ENCODE results near the gene CFB.

CFB gene

DNA sequence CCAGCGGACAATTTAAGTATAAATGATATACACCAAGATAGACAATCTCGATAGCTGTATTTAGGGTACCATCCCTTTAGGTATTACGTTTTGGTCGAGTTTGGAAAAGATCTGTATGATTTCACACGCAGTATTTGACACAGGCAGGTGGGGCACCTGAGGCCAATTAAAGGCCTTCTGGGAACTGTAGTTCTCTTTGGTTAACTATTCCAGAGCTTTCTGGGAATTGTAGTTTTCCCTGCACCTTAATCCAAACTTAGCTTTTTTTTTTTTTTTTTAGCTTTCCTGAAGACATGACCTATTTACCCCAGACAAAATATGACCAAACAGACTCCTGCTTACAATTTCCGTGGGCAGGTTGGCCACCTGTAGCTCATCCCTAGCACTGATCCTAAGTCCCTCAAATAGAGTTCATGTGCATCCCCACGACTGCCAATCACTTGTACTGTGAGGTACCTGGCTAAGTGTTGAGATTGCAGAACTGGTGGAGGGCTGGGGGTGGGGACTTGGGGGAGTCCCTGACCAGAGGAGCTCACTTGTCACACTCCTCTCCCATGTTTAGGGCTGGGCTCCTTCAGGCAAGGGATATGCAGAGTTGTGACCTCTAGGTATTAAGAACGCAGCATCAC, 47.4 kb upstream of the CFB start:
- peak overlapping the region; percentile 13 for H3K27ac ChIP-seq (ENCODE audit: low read depth, low read length)
- peaks cover 15 to 17% of the 10 kb centered on the region in 2 experiments for H3K4me1 ChIP-seq (ENCODE audit: control insufficient read depth in 1 of 2, insufficient read depth in 2 of 2, low read length in 2 of 2)
- H3K4me2 ChIP-seq (ENCODE audit: low read length): peak overlapping the region; percentile 90
- WGBS (ENCODE audit: extremely low coverage, insufficient coverage, insufficient read length): no CpG with 5 or more reads among the region's 8 CpGs
- H3K4me3 ChIP-seq (ENCODE audit: low read depth, low read length): peak overlapping the region; percentile 94
- H2AFZ ChIP-seq (ENCODE audit: insufficient read depth, low read length, poor library complexity): peak overlapping the region; percentile 72
- H2BK120ac ChIP-seq (ENCODE audit: insufficient read depth, low read length, poor library complexity): no peak overlapping the region
- H2BK5ac ChIP-seq (ENCODE audit: low read depth, low read length, poor library complexity): no peak overlapping the region
- peaks cover 4% of the 10 kb centered on the region for H3K9me3 ChIP-seq (ENCODE audit: insufficient read depth, low read depth, low read length)
- H3K14ac ChIP-seq (ENCODE audit: low read length): no peak overlapping the region
- H3K36me3 ChIP-seq (ENCODE audit: control insufficient read depth in 1 of 2, insufficient read depth in 2 of 2, low read length in 2 of 2): peaks cover 13 to 18% of the 10 kb centered on the region in 2 experiments
- no peak overlapping the region for H4K12ac ChIP-seq (ENCODE audit: low read depth, low read length)
- H3K9ac ChIP-seq (ENCODE audit: low read length): peak overlapping the region; percentile 97
- H3K79me1 ChIP-seq (ENCODE audit: low read length): peaks cover 20% of the 10 kb centered on the region
- H3K23ac ChIP-seq (ENCODE audit: low read length): no peak overlapping the region
- H2AK5ac ChIP-seq (ENCODE audit: low read length): no peak overlapping the region
- peak overlapping the region; percentile 42 for H3K18ac ChIP-seq (ENCODE audit: low read length)
- H3K79me2 ChIP-seq (ENCODE audit: control insufficient read depth, insufficient read depth, low read length, poor library complexity): peaks cover 7% of the 10 kb centered on the region
- H3K4ac ChIP-seq (ENCODE audit: low read depth, low read length): no peak overlapping the region
- H3K27me3 ChIP-seq (ENCODE audit: insufficient read depth, low read length): no peaks in the 10 kb centered on the region
- DNase-seq: peak in 1 of 2 donors; percentile 68
- no peak overlapping the region for H2BK12ac ChIP-seq (ENCODE audit: low read length)
- H4K8ac ChIP-seq (ENCODE audit: low read depth, low read length): no peak overlapping the region
- no peak overlapping the region for H4K91ac ChIP-seq (ENCODE audit: low read depth, low read length)

DNA sequence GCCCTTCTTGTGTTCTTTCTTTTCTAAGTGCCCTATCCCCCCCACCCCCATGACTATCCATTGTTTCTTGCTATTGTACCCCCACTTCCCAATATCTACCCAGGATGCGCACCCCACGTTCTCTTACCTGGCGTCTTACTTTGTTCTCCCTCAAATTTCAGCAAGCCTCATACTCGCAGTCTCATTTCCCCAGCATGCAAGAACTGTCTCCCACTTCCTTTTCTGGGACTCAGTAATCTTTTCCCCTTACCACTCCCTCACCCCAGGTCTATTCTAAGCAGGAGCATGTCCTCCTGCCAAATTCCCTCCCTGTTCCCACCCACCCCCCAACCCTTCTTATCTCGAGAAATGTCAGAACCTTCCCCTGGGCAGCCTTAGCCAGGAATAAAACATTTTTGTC, 46.7 kb upstream of the CFB start:
- Histone ChIP-seq H3K9ac (ENCODE audit: low read length) (no peak overlapping the region), H3K4me3 (ENCODE audit: low read depth, low read length) (no peak overlapping the region), H3K36me3 (ENCODE audit: control insufficient read depth in 1 of 2, insufficient read depth in 2 of 2, low read length in 2 of 2) (peaks cover 13 to 16% of the 10 kb centered on the region in 2 experiments), H3K27ac (ENCODE audit: low read depth, low read length) (no peak overlapping the region), H3K14ac (ENCODE audit: low read length) (no peak overlapping the region), H3K9me3 (ENCODE audit: insufficient read depth, low read depth, low read length) (peaks cover 4% of the 10 kb centered on the region), H2BK12ac (ENCODE audit: low read length) (no peak overlapping the region), H4K8ac (ENCODE audit: low read depth, low read length) (no peak overlapping the region), H2AFZ (ENCODE audit: insufficient read depth, low read length, poor library complexity) (no peak overlapping the region), H4K12ac (ENCODE audit: low read depth, low read length) (no peak overlapping the region), H2BK120ac (ENCODE audit: insufficient read depth, low read length, poor library complexity) (no peak overlapping the region), H3K4me2 (ENCODE audit: low read length) (no peak overlapping the region), H3K23ac (ENCODE audit: low read length) (no peak overlapping the region), H3K79me1 (ENCODE audit: low read length) (peaks cover 20% of the 10 kb centered on the region), H3K27me3 (ENCODE audit: insufficient read depth, low read length) (no peaks in the 10 kb centered on the region), H3K79me2 (ENCODE audit: control insufficient read depth, insufficient read depth, low read length, poor library complexity) (peaks cover 7% of the 10 kb centered on the region), H3K18ac (ENCODE audit: low read length) (no peak overlapping the region), H3K4me1 (ENCODE audit: control insufficient read depth in 1 of 2, insufficient read depth in 2 of 2, low read length in 2 of 2) (peaks cover 15 to 17% of the 10 kb centered on the region in 2 experiments), H2AK5ac (ENCODE audit: low read length) (no peak overlapping the region), H4K91ac (ENCODE audit: low read depth, low read length) (no peak overlapping the region), H3K4ac (ENCODE audit: low read depth, low read length) (no peak overlapping the region), H2BK5ac (ENCODE audit: low read depth, low read length, poor library complexity) (no peak overlapping the region)
- no peak for DNase-seq
- no CpG with 5 or more reads among the region's 5 CpGs for WGBS (ENCODE audit: extremely low coverage, insufficient coverage, insufficient read length)

DNA sequence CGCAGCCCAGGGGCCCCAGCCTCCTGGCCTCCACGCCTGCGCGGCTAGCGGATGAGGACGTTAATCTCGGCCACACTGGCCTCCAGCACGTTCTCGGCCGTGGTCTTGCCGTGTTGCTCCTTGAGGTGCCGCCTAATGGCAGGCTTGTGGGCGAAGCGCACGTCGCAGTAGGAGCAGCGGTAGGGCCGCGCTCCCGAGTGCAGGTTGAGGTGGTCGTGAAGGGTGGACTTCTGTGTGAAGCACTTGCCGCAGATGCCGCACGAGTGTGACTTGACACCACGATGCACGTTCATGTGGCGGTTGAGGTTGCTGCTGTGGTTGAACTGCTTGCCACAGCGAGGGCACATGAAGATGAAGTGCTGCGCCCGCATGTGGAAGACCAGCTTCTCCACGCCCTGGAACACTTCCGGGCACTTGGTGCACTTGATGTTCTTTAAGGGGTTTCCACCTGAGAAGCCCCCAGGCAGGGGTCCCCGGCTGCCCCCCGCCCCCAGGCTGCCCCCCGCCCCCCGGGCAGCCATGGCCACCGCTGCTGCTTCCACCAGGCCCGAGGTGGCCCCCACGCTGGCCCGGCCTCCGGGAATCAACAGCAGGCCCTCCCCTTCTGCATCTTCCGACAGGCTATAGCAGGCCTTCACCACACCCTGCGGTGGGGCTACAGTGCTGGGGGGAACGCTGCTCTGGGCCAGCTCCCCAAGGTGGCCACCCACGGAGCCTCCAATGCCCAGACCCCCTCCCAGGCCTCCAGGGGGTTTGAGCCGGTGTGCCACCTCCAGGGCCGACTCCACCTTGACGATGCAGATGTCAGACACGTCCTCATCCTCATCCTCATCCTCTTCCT, 45.8 kb upstream of the CFB start:
- Histone ChIP-seq H2BK5ac (ENCODE audit: low read depth, low read length, poor library complexity) (no peak overlapping the region), H3K4me2 (ENCODE audit: low read length) (no peak overlapping the region), H3K27me3 (ENCODE audit: insufficient read depth, low read length) (no peaks in the 10 kb centered on the region), H3K14ac (ENCODE audit: low read length) (no peak overlapping the region), H3K9me3 (ENCODE audit: insufficient read depth, low read depth, low read length) (peaks cover 4% of the 10 kb centered on the region), H3K9ac (ENCODE audit: low read length) (no peak overlapping the region), H3K4me1 (ENCODE audit: control insufficient read depth in 1 of 2, insufficient read depth in 2 of 2, low read length in 2 of 2) (peaks cover 15 to 17% of the 10 kb centered on the region in 2 experiments), H4K12ac (ENCODE audit: low read depth, low read length) (no peak overlapping the region), H2AFZ (ENCODE audit: insufficient read depth, low read length, poor library complexity) (no peak overlapping the region), H3K79me2 (ENCODE audit: control insufficient read depth, insufficient read depth, low read length, poor library complexity) (peaks cover 7% of the 10 kb centered on the region), H3K4me3 (ENCODE audit: low read depth, low read length) (no peak overlapping the region), H3K4ac (ENCODE audit: low read depth, low read length) (no peak overlapping the region), H2BK12ac (ENCODE audit: low read length) (no peak overlapping the region), H3K27ac (ENCODE audit: low read depth, low read length) (no peak overlapping the region), H4K91ac (ENCODE audit: low read depth, low read length) (no peak overlapping the region), H3K36me3 (ENCODE audit: control insufficient read depth in 1 of 2, insufficient read depth in 2 of 2, low read length in 2 of 2) (peaks cover 7 to 10% of the 10 kb centered on the region in 2 experiments), H3K23ac (ENCODE audit: low read length) (no peak overlapping the region), H3K79me1 (ENCODE audit: low read length) (peaks cover 20% of the 10 kb centered on the region), H3K18ac (ENCODE audit: low read length) (no peak overlapping the region), H2AK5ac (ENCODE audit: low read length) (no peak overlapping the region), H2BK120ac (ENCODE audit: insufficient read depth, low read length, poor library complexity) (no peak overlapping the region), H4K8ac (ENCODE audit: low read depth, low read length) (no peak overlapping the region)
- DNase-seq: no peak
- WGBS (ENCODE audit: extremely low coverage, insufficient coverage, insufficient read length): no CpG with 5 or more reads among the region's 49 CpGs

DNA sequence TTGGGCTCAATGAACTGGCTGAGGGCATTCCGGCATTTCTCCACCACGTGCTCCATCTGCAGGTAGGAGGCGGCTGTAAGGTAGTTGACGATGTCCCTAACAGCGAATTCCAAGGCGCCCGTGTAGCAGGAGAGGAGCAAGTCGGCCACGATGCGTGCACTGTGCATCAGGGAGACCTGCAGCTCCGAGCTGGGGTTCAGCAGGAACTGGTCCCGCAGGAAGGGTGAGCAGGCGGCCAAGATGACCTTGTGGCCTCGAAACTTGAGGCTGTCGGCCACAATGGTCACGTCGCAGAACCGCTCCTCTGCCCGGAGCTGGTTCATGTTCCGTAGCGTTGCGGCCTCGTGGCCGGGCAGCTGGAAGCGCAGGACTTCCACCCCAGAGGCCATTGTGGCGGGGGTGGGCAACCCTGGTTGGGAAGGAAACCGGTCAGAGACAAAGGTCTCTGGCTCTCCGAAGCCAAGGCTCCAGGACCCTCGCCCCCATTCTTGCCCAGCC, 44.9 kb upstream of the CFB start:
- Histone ChIP-seq H3K14ac (ENCODE audit: low read length) (peak overlapping the region; percentile 63), H3K4me1 (ENCODE audit: control insufficient read depth in 1 of 2, insufficient read depth in 2 of 2, low read length in 2 of 2) (peaks cover 15 to 17% of the 10 kb centered on the region in 2 experiments), H3K27me3 (ENCODE audit: insufficient read depth, low read length) (no peaks in the 10 kb centered on the region), H4K91ac (ENCODE audit: low read depth, low read length) (peak overlapping the region; percentile 77), H3K23ac (ENCODE audit: low read length) (no peak overlapping the region), H2BK5ac (ENCODE audit: low read depth, low read length, poor library complexity) (no peak overlapping the region), H3K4me2 (ENCODE audit: low read length) (peak overlapping the region; percentile 78), H3K79me2 (ENCODE audit: control insufficient read depth, insufficient read depth, low read length, poor library complexity) (peaks cover 7% of the 10 kb centered on the region), H2AFZ (ENCODE audit: insufficient read depth, low read length, poor library complexity) (peak overlapping the region; percentile 59), H3K9me3 (ENCODE audit: insufficient read depth, low read depth, low read length) (peaks cover 4% of the 10 kb centered on the region), H2BK12ac (ENCODE audit: low read length) (no peak overlapping the region), H4K12ac (ENCODE audit: low read depth, low read length) (peak overlapping the region; percentile 63), H3K18ac (ENCODE audit: low read length) (peak overlapping the region; percentile 52), H3K4me3 (ENCODE audit: low read depth, low read length) (peak overlapping the region; percentile 76), H3K36me3 (ENCODE audit: control insufficient read depth in 1 of 2, insufficient read depth in 2 of 2, low read length in 2 of 2) (peaks cover 7 to 8% of the 10 kb centered on the region in 2 experiments), H2BK120ac (ENCODE audit: insufficient read depth, low read length, poor library complexity) (peak overlapping the region; percentile 5), H2AK5ac (ENCODE audit: low read length) (peak overlapping the region; percentile 83), H3K79me1 (ENCODE audit: low read length) (peaks cover 20% of the 10 kb centered on the region), H3K4ac (ENCODE audit: low read depth, low read length) (no peak overlapping the region), H3K27ac (ENCODE audit: low read depth, low read length) (peak overlapping the region; percentile 18), H3K9ac (ENCODE audit: low read length) (no peak overlapping the region), H4K8ac (ENCODE audit: low read depth, low read length) (peak overlapping the region; percentile 61)
- no CpG with 5 or more reads among the region's 29 CpGs for WGBS (ENCODE audit: extremely low coverage, insufficient coverage, insufficient read length)
- peak; percentile 51 to 69 for DNase-seq
